K562 (cell line): Measurements from ENCODE around the gene ANKS4B. TPM values are rescaled to one million over a fixed set of nuclear protein-coding genes. Genes with fewer than 3 reads are reported as not detected.

Experiments
- ATAC-seq: fragments of 200-7000 bp; cut with Tn5 transposase; 3 replicates; pipeline ENCODE4 v1.9.1; 2020; ENCODE audit warnings: moderate library complexity
- BruUV-seq: library from RNA; stranded (reverse); fragments of 400-500 nt; replicated peaks from 2 replicates; lab custom pipeline; 2021; lab: Mats Ljungman, UMichigan
- CTCF ChIA-PET: fragments of 300-600 bp; formaldehyde crosslinking; extraction: SDS; loops from one replicate; lab custom pipeline; 2021; ENCODE audit warnings: low intra/inter-chr PET ratio; lab: Yijun Ruan, JAX
- POLR2A ChIA-PET: fragments of 300-600, 350-650 bp; sonication (Branson Sonifier 250); formaldehyde crosslinking; extraction: SDS; loops from one replicate; lab custom pipeline; 2021; ENCODE audit warnings: antibody characterized with exemption, inconsistent platforms; lab: Yijun Ruan, JAX
- DNase-seq, 4 experiments: peaks; one replicate each; pipeline versions ENCODE4 v3.0.0 to v3.0.0-alpha.2; 2011 to 2018; ENCODE audit warnings: low spot score in 3 of 4, mixed read lengths in 3 of 4; ENCODE audit errors: extremely low read depth in 1 of 4
- FAIRE-seq: peaks from 2 replicates; lab custom pipeline; 2011; peaks lifted over from hg19 to GRCh38; lab: Jason Lieb, UNC
- H2AFZ ChIP-seq: 2 replicates; pipeline ENCODE4 v1.6.0; 2011; ENCODE audit warnings: low read depth, low read length, control low read depth, inconsistent platforms
- H3K27ac ChIP-seq: fragments of 200-600 bp; 3 replicates; pipeline ENCODE4 v1.8.0; 2011; ENCODE audit warnings: low read depth, mild to moderate bottlenecking, control low read depth, inconsistent platforms, low read length, moderate library complexity, mixed read lengths; ENCODE audit errors: extremely low read depth
- H3K27me3 ChIP-seq, 2 experiments: fragments of 300-600 bp in 1 of 2; 2 replicates in 1 of 2; 3 replicates in 1 of 2; pipeline versions ENCODE4 v1.6.0 to v1.8.0; 2011; ENCODE audit warnings: inconsistent platforms in 2 of 2, low read length in 2 of 2, mild to moderate bottlenecking in 1 of 2, mixed read lengths in 1 of 2, moderate library complexity in 1 of 2; ENCODE audit not compliant: control insufficient read depth in 2 of 2, insufficient read depth in 2 of 2
- H3K36me3 ChIP-seq: fragments of 300-600 bp; 3 replicates; pipeline ENCODE4 v1.8.0; 2011; ENCODE audit warnings: mild to moderate bottlenecking, low read length, inconsistent platforms; ENCODE audit not compliant: control insufficient read depth, insufficient read depth
- H3K4me1 ChIP-seq, 2 experiments: fragments of 200-600 bp in 1 of 2; replicated peaks in 1 of 2; 2 replicates in 1 of 2; 3 replicates in 1 of 2; pipeline versions ENCODE4 v1.5.1 to v1.8.0; 2011; ENCODE audit warnings: inconsistent platforms in 2 of 2, low read length in 2 of 2, mild to moderate bottlenecking in 1 of 2, mixed read lengths in 1 of 2, moderate library complexity in 1 of 2; ENCODE audit not compliant: control insufficient read depth in 2 of 2, insufficient read depth in 2 of 2
- H3K4me2 ChIP-seq: 2 replicates; pipeline ENCODE4 v1.6.1; 2011; ENCODE audit warnings: low read length, control low read depth, inconsistent platforms, mixed read lengths; ENCODE audit not compliant: insufficient read depth
- H3K4me3 ChIP-seq: fragments of 200-600 bp; sonication (generic), shearing (Covaris generic); 2 replicates; pipeline ENCODE4 v1.5.1; 2016; ENCODE audit warnings: control low read depth, inconsistent platforms
- H3K79me2 ChIP-seq: fragments of 200-600 bp; 3 replicates; pipeline ENCODE4 v1.8.0; 2011; ENCODE audit warnings: low read length, inconsistent platforms; ENCODE audit not compliant: control insufficient read depth, insufficient read depth
- H3K9ac ChIP-seq, 2 experiments: 2 replicates each; pipeline versions ENCODE4 v1.6.0 to v1.6.1; 2011; ENCODE audit warnings: low read depth in 2 of 2, low read length in 2 of 2, control low read depth in 1 of 2, inconsistent platforms in 1 of 2, mild to moderate bottlenecking in 1 of 2, mixed read lengths in 1 of 2; ENCODE audit not compliant: insufficient read depth in 1 of 2
- H3K9me1 ChIP-seq: one replicate; pipeline ENCODE4 v1.6.0; 2011; ENCODE audit warnings: inconsistent platforms, mild to moderate bottlenecking, low read length, moderate library complexity; ENCODE audit not compliant: control insufficient read depth, insufficient read depth
- H3K9me3 ChIP-seq: replicated peaks from 2 replicates; pipeline ENCODE4 v1.5.1; 2011; ENCODE audit warnings: low read depth, low read length, inconsistent platforms; ENCODE audit not compliant: control insufficient read depth, insufficient read depth
- H4K20me1 ChIP-seq: replicated peaks from 2 replicates; pipeline ENCODE4 v1.6.1; 2011; ENCODE audit warnings: low read length, inconsistent platforms, mixed read lengths; ENCODE audit not compliant: control insufficient read depth, insufficient read depth
- CHD2 ChIP-seq: IDR thresholded peaks from 2 replicates; pipeline ENCODE4 v1.6.1; 2011; ENCODE audit warnings: low read depth, low read length
- CTCF ChIP-seq, 3 experiments: IDR thresholded peaks in 2 of 3; conservative IDR thresholded peaks in 1 of 3; 2 replicates each; pipeline ENCODE4 v1.5.1; 2011 to 2012; ENCODE audit warnings: low read length in 3 of 3, mild to moderate bottlenecking in 3 of 3, control low read depth in 2 of 3, improper control_type of control experiment in 1 of 3, inconsistent platforms in 1 of 3, low read depth in 1 of 3, mixed read lengths in 1 of 3, moderate library complexity in 1 of 3; ENCODE audit not compliant: insufficient read depth in 2 of 3
- CXXC5 ChIP-seq: fragments of 250-450 bp; sonication (Bioruptor Pico); IDR thresholded peaks from 2 replicates; pipeline ENCODE4 v1.8.0; 2022; ENCODE audit warnings: inconsistent platforms, mild to moderate bottlenecking, moderate library complexity
- E2F6 ChIP-seq, 2 experiments: IDR thresholded peaks; 2 replicates each; pipeline ENCODE4 v1.6.1; 2011; ENCODE audit warnings: borderline replicate concordance in 1 of 2, control low read depth in 1 of 2, low read depth in 1 of 2, low read length in 1 of 2, mild to moderate bottlenecking in 1 of 2, mixed read lengths in 1 of 2, moderate library complexity in 1 of 2; ENCODE audit not compliant: insufficient read depth in 1 of 2, insufficient read length in 1 of 2, poor library complexity in 1 of 2, severe bottlenecking in 1 of 2; ENCODE audit errors: extremely low read depth in 1 of 2
- E2F8 ChIP-seq: fragments of 450-650 bp; IDR thresholded peaks from 2 replicates; pipeline ENCODE4 v1.7.1; 2018; ENCODE audit warnings: mild to moderate bottlenecking, low read depth; ENCODE audit not compliant: partially characterized antibody
- NRF1 ChIP-seq, 2 experiments: fragments of 450-650 bp; IDR thresholded peaks in 1 of 2; conservative IDR thresholded peaks in 1 of 2; 2 replicates each; pipeline ENCODE4 v1.6.1; 2014; ENCODE audit warnings: mild to moderate bottlenecking in 2 of 2
- SRSF3 ChIP-seq: fragments of 200-400 bp; formaldehyde crosslinking; IDR thresholded peaks from 2 replicates; pipeline ENCODE4 v1.6.1; 2016; ENCODE audit warnings: mild to moderate bottlenecking, low read length, moderate library complexity; ENCODE audit not compliant: insufficient read depth
- TRIM24 ChIP-seq, 2 experiments: fragments of 450-650 bp; IDR thresholded peaks; 2 replicates each; pipeline ENCODE4 v1.6.1; 2016
- ZBTB17 ChIP-seq: fragments of 450-650 bp; formaldehyde crosslinking; IDR thresholded peaks from 2 replicates; pipeline ENCODE4 v1.4.0; 2020; ENCODE audit warnings: mild to moderate bottlenecking
- ZNF12 ChIP-seq: sonication (generic); formaldehyde crosslinking; IDR thresholded peaks from 2 replicates; pipeline ENCODE4 v1.4.0; 2020; ENCODE audit warnings: mild to moderate bottlenecking, missing genetic modification reagents
- ZNF184 ChIP-seq: sonication (generic); formaldehyde crosslinking; IDR thresholded peaks from 2 replicates; pipeline ENCODE4 v1.5.0; 2020; ENCODE audit warnings: missing genetic modification reagents
- WGBS: fragments of 100-300 bp; shearing (Covaris generic); methylation state at CpG from one replicate; pipeline ENCODE4 v1.1.6; 2016; ENCODE audit warnings: low coverage, mixed read lengths; ENCODE audit not compliant: insufficient coverage; ENCODE audit errors: missing lambda C conversion rate; 5-methylcytosine and 5-hydroxymethylcytosine counted together
- in situ Hi-C: fragments of 300-500 bp; cut with MboI; formaldehyde crosslinking; loops from 4 replicates; pipeline ENCODE4 v1.15.0; 2018; ENCODE audit warnings: inconsistent platforms, mixed read lengths
- intact Hi-C: fragments of 100-400 bp; cut with micrococcal nuclease; formaldehyde crosslinking; loops from 2 replicates; pipeline ENCODE4 v1.14.2; 2022
- polyA plus RNA-seq, 8 experiments: library from polyadenylated mRNA; depleted of rRNA in 4 of 8; stranded (reverse) in 5 of 8; unstranded in 3 of 8; fragments of >200 nt; fragmentation: Nextera tagmentation in 2 of 8; fragmentation: Illumina TruSeq in 1 of 8; extraction: Ambion mirVana in 2 of 8; extraction: Trizol in 1 of 8; gene quantifications; 2 replicates each; pipeline versions ENCODE4 v1.2.1 to v1.2.3, GENCODE V29; 2011 to 2014; ENCODE audit warnings: inconsistent platforms in 1 of 8, missing spikeins in 1 of 8
- total RNA-seq, 7 experiments: library from RNA; depleted of rRNA in 6 of 7; stranded (reverse); fragments of >200 nt in 6 of 7; fragmentation: Illumina TruSeq in 2 of 7; extraction: Trizol in 2 of 7; gene quantifications; 2 replicates each; pipeline versions ENCODE4 v1.2.1 to v1.2.3, GENCODE V29; 2011 to 2021; ENCODE audit warnings: low replicate concordance in 1 of 7
- TF ChIP-seq, protein P1 (sequence below): sonication (generic); formaldehyde crosslinking; IDR thresholded peaks from 2 replicates; pipeline ENCODE4 v1.8.1; 2023; ENCODE audit warnings: mild to moderate bottlenecking, missing genetic modification reagents

ANKS4B gene
- total and polyA plus RNA-seq, 9 of the 15 experiments (the other 6 are each of a cell fraction or from before 2014, with no cell fraction given) = not detected

GRCh38 chr16:21283521-21284289 lies 50.2 kb downstream of the ANKS4B start:
- peaks cover 0 to 7% of the 10 kb centered on the region in 2 experiments; a peak in 1 of 5 replicates for H3K4me1 ChIP-seq
- FAIRE-seq (no peak), ATAC-seq (peak; percentile 79), DNase-seq (peak in 1 of 4 experiments; percentile 26)
- no peaks in the 10 kb centered on the region for H3K36me3 ChIP-seq
- no peaks in the 10 kb centered on the region; a peak in 1 of 5 replicates for H3K27me3 ChIP-seq
- CTCF ChIA-PET = no interaction called here
- H3K9me1 ChIP-seq = no peaks in the 10 kb centered on the region
- H4K20me1 ChIP-seq = no peaks in the 10 kb centered on the region
- intact Hi-C loops = no loop called here
- H3K27ac ChIP-seq = no peak overlapping the region
- TF ChIP-seq E2F6 (IDR thresholded peaks at IDR 0.05; ENCODE audit: borderline replicate concordance in 1 of 2, extremely low read depth in 1 of 2, insufficient read depth in 1 of 2, insufficient read length in 1 of 2, low read depth in 1 of 2, low read length in 1 of 2, poor library complexity in 1 of 2, severe bottlenecking in 1 of 2) (peak in 1 of 2 experiments; percentile 34), ZNF184 (CRISPR knock-in tag) (no peak), SRSF3 (no peak), NRF1 (conservative IDR thresholded peaks at IDR 0.05 in 1 of 2, IDR thresholded peaks at IDR 0.05 in 1 of 2) (0 out of 4 replicates have a peak, but pooled peaks of 1 of the 2 experiments have one; percentile 25), CXXC5 (0 out of 2 replicates have a peak, but pooled peaks have one; percentile 26), E2F8 (no peak), ZBTB17 (CRISPR knock-in tag) (no peak), TRIM24 (IDR thresholded peaks at IDR 0.05) (no peak), ZNF12 (CRISPR knock-in tag) (no peak), CHD2 (no peak), CTCF (IDR thresholded peaks at IDR 0.05 in 2 of 3, conservative IDR thresholded peaks at IDR 0.05 in 1 of 3; ENCODE audit: insufficient read depth in 2 of 3, low read depth in 1 of 3, low read length in 3 of 3) (peak in 2 of 3 experiments; percentile 15 to 26; a peak in 1 of 6 replicates)
- TF ChIP-seq, protein P1, sequence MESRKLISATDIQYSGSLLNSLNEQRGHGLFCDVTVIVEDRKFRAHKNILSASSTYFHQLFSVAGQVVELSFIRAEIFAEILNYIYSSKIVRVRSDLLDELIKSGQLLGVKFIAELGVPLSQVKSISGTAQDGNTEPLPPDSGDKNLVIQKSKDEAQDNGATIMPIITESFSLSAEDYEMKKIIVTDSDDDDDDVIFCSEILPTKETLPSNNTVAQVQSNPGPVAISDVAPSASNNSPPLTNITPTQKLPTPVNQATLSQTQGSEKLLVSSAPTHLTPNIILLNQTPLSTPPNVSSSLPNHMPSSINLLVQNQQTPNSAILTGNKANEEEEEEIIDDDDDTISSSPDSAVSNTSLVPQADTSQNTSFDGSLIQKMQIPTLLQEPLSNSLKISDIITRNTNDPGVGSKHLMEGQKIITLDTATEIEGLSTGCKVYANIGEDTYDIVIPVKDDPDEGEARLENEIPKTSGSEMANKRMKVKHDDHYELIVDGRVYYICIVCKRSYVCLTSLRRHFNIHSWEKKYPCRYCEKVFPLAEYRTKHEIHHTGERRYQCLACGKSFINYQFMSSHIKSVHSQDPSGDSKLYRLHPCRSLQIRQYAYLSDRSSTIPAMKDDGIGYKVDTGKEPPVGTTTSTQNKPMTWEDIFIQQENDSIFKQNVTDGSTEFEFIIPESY (CRISPR knock-in tag) = 0 out of 2 replicates have a peak, but pooled peaks have one; percentile 18
- no peaks in the 10 kb centered on the region for H3K79me2 ChIP-seq
- in situ Hi-C loops = no loop called here
- H3K9me3 ChIP-seq = peaks cover 7% of the 10 kb centered on the region
- WGBS = 35% methylated on average over 19 of the region's 67 CpGs
- no peak overlapping the region for H2AFZ ChIP-seq
- POLR2A ChIA-PET = interaction anchor here (1.0 kb wide), 1 partner anchor 22 kb away, joined by 3 read pairs; no protein-coding TSS in a partner anchor
- H3K4me3 ChIP-seq = no peak overlapping the region
- BruUV-seq = no TSS peak
- H3K9ac ChIP-seq = no peak overlapping the region
- H3K4me2 ChIP-seq = no peak overlapping the region; the same call in 1 of the 2 replicates
